Erythroblast (primary cell): ENCODE measurements around the gene BLID.

Experiments
- GATA1 ChIP-seq: IDR thresholded peaks from 2 replicates; pipeline ENCODE4 v1.6.1; 2011; ENCODE audit warnings: low read depth, mild to moderate bottlenecking, control low read depth, low read length, moderate library complexity
- POLR2A ChIP-seq: IDR thresholded peaks from 2 replicates; pipeline ENCODE4 v1.6.1; 2011; ENCODE audit warnings: mild to moderate bottlenecking, low read length

DNA sequence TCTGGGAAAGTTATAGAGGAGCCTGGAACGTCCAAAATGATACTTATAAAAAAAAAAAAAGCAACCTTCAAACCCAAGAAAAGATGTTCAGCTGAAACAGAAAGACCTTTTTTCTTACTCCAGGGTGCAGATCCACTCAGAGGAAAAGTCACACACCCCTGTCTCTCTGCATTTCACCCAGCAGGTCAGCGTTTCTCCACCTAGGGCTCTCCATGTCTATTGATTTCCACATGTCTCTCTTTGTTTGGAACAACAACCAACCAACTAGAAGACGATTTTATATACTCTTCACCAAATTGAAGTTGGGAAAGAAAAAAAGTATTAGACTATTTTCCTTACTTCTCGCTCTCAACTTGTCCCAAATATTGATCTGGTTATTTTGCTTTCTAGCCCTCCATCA lies 42.2 kb upstream of the BLID start:
- TF ChIP-seq POLR2A: no peak
- TF ChIP-seq GATA1: no peak
